HG02885 (cell line): ENCODE data around the gene CALHM2.
"Not testable (repeated sequence)": the region's sequence is repeated elsewhere in the genome, so short reads cannot be mapped to it uniquely, and the experiment has no call there.

Source experiments
- ATAC-seq: cut with Tn5 transposase; IDR thresholded peaks from one replicate; pipeline ENCODE4 v1.9.1; 2021; ENCODE audit warnings: mild to moderate bottlenecking; ENCODE audit not compliant: unreplicated experiment, poor library complexity

Gene CALHM2

DNA sequence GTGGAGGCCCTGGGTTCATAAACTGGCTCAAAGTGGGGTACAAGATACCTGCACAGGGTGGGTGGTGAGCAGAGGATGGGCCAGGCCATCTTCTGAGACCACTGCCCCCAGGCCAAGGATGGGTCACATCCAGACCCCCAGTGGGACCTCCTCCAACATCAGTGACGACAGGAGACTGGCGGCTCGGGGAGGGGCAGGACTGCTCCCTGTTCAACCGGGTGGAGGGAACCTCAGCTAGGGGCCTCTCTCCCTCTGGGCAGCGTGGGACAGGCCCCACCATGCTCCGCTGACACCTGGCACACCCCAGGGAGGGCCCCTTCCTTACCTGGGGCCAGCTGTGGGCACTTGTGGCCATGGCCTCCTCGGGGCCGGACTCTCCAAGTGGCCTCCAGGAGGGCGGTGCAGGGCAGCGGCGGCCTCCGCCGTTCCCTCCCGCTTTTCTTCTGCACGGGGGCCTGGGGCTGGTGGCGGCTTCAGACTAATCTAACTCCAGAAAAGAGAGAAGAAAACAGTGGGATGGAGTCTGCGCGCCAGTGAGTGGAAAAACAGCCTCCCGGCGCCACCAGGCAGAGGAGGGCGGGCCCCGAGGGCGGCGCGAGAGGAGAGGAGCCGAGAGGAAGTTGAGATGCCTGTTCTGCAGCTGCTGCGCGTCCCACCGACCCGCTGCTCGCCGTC lies at the start of gene CALHM2:
TSS of gene CALHM2 (minus strand) at position 540 of the 675 bp plus-strand sequence. CDS start 2,429 bp downstream, outside the sequence.
- peak; percentile 68 for ATAC-seq

- ATAC-seq, result no peak
These were observed 49.0 kb upstream of the CALHM2 start for GRCh38 chr10:103501186-103501585.

GRCh38 chr10:103500481-103500880 lies 48.3 kb upstream of the CALHM2 start:
- no peak for ATAC-seq

DNA sequence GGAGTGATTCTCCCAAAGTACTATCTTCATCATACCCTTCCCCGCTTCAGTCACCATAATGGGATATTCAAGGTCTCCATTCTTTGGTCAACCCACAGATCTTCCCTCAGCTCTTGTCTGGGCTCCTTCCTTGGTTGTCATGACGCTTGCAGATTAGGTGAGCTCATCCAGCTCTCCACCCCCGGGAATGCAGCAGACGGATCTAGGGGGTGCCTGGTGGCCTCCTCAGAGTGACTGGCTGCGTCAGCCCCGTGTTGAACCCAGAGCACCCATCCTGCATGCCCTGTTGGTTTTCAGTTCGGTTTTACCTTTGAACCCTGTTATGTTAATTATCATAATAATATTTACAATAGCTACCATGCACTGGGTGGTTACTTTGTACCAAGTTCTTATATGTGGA lies 47.7 kb upstream of the CALHM2 start:
- no peak for ATAC-seq

- no peak for ATAC-seq
These were observed 46.9 kb upstream of the CALHM2 start for GRCh38 chr10:103498936-103499638.

GRCh38 chr10:103497161-103497915 lies 45.2 kb upstream of the CALHM2 start:
- ATAC-seq, result no peak

DNA sequence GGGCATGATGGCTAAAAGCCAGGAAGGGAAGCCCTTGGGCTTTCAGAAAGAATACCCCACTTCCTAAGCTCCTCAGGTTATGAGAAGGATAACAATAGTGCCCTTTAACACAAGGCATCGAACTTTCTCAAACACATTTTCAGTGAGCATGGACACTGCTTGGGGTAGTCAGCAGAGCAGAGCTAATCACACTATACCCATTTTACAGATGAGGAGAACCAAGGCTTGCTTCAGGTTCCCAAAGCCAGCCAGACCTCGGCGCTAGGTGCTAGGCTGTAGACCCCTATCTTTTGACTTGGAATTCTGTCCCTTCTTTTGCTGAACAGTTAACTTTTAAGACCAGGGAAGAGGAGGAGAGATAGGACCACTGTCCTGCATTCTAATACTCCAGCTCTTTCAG lies 43.2 kb upstream of the CALHM2 start:
- no peak for ATAC-seq

- peak; percentile 36 for ATAC-seq
These were observed 42.0 kb upstream of the CALHM2 start for GRCh38 chr10:103493916-103494877.

DNA sequence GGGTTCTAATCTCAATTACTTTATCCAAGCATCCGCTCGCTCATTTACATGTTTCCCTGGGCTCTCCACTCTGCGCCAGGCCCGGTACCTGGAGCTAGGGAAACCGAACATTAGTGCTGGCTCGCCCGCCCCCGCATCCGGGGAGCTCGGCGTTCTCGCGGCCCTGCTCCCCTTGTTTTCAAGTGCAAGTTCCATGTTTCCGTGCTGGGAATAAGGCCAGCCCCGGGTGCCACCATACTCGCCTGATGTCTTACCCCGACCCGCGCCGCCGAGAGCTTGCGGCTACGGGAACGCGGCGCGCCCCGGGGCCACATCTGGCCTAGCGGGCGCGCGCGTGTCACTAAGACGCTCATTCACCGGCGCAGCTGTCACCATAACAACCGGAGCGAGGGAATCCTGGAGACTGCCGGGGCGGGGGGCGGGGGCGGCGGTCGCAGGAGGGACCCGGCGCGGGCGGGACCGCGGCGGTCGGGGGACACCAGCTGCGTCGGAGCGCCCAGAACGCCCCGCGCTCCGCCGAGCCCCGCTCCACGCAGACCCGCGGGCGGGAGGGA lies 41.3 kb upstream of the CALHM2 start, which contains the start of gene NEURL1:
TSS of gene NEURL1 (plus strand) at position 344 of the 554 bp plus-strand sequence. CDS start 683 bp downstream, outside the sequence.
- ATAC-seq, result peak; percentile 34

GRCh38 chr10:103492655-103493261 lies 40.6 kb upstream of the CALHM2 start:
- ATAC-seq, result no peak

DNA sequence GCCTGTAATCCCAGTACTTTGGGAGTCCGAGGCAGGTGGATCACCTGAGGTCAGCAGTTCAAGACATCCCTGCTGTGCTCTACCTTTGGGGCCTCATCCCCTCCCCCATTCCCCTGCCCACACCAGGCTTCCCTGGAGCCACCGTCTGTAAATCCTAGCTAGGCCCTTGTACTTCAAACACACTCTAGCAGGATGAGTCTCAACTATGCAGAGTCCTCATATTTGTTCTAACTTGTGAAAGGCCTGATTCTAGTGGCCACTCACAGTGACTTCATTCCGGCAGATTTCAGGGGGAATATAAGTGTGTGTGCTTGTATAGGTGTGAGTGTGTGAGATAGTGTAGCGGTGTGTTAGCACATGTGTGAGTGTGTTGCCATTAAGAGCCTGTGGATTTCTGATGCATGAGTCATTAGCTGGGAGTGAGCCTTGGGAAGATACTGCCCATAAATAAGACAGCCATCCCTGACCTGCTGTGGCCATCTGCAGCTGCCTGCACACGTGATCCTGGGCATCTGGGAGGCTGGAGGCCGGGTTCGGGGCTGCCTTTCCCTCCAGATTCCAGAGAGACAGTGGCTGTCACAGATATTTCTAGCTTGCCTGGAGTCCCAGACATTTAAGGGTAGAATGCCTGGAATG lies 39.7 kb upstream of the CALHM2 start:
- no peak for ATAC-seq

DNA sequence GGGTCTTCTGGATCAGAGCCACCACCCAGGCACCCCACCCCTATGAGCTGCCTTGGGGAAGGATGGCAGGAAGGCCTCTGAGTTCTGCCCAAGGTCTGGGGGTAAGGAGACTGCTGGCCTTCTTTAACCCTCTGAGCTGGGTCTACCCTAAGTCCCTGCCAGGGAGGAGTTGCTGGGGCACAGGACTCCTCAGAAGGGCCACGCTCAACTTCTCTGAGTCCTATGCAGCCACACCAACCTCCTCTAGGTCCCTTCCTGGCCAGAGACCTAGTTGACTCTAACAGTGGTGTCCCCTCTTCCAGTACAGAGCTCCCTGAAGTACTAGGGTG lies 38.8 kb upstream of the CALHM2 start:
- peak; percentile 6 for ATAC-seq

- ATAC-seq, result no peak
These were observed 35.2 kb upstream of the CALHM2 start for GRCh38 chr10:103487410-103487708.

DNA sequence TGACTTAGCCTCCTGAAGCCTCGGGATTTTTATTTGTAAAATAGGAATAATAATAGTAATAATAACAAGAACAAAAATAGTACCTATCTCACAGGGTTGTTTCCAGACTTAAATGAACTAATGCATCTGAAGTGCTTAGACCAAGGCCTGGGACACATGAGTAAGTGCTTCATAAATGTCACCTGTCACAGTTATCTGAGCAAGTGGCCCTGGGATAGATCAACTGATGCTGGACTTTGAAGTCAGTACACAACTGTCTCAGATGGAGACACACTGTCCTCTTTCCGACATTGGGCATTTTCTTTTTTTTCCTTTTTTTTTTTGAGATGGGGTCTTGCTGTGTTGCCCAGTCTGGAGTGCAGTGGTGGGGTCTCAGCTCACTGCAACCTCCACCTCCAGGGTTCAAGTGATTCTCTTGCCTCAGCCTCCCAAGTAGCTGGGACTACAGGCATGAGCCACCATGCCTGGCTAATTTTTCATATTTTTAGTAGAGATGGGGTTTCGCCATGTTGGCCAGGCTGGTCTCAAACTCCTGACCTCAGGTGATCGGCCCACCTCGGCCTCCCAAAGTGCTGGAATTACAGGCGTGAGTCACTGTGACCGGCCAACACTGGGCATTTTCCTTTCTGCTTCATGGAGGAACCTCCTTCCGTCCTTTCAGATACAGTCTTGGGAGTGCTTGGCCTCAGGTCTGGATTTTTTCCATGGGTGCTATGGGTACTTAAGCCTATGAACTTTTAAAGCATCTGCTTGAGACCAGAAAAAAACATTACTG lies 34.7 kb upstream of the CALHM2 start:
- ATAC-seq, result not testable (repeated sequence)

DNA sequence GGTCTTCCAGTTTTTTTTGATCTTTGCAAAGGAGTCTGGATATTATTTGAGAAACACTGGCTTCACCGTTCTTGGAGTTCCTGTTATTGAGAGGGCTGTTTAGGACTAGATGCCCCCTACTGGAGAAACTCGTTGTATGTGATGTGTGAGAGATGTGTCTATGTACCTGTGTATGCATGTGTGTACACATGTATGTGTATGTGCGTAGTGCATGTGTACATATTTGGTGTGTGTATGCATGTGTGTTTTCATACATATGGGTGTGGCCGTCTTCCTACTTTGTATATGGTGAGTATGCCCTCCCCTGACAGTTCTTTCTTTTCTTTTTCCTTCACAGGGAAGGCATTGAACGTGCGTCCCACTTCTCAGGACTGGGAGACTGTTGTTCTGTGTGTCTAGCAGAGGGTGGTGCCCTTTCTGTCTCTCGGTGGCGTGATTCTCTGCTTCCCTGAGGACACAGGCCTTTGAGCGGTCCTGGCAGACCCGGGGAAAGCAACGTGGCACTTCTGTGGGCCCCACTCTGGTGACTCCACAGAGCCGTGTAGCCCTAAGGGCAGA lies 29.9 kb upstream of the CALHM2 start:
- ATAC-seq, result no peak

DNA sequence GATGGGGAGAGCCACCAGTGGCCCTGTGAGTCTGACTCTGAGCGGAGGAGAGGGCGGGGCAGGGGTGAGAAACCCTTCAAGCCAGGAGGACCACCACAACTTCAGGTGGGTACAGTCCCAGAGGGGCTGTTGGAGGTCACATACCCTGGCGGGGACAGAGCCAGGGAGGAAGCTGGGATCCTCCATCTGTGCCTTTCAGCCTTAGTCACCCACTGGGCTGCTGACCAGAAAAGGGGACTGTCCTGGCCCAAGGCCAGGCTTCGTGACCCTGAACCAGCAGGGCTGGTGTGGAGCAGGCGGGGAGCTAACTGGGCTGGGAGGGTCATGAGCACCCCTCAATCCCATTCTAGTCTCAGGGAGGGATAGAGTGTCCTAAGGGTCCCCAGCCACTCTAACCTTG lies 28.4 kb upstream of the CALHM2 start:
- no peak for ATAC-seq

- ATAC-seq, result no peak
These were observed 27.0 kb upstream of the CALHM2 start, which contains the start of gene CALHM3 for GRCh38 chr10:103479135-103479534. Gene CALHM3, minus strand, starts transcription at chr10:103479240. Its CDS starts 208 bp downstream, at chr10:103479032.

- ATAC-seq, result no peak
These were observed 26.5 kb upstream of the CALHM2 start for GRCh38 chr10:103478671-103479070.
